Neural crest cell (in vitro differentiated cells): ENCODE measurements around the gene GPR35. TPM values are rescaled to one million over a fixed set of nuclear protein-coding genes. Genes with fewer than 3 reads are reported as not detected.

Experiments used
- DNase-seq: peaks from one replicate; pipeline ENCODE4 v3.0.0; 2021; ENCODE audit warnings: low read depth, mixed read lengths, low spot score
- H3K27ac Mint-ChIP-seq: one replicate; pipeline ENCODE4 v1.8.0; 2021; ENCODE audit warnings: mild to moderate bottlenecking, mixed read lengths; ENCODE audit not compliant: unreplicated experiment
- H3K27me3 Mint-ChIP-seq: 2 replicates; pipeline ENCODE4 v1.8.0; 2021; ENCODE audit warnings: low read depth, mild to moderate bottlenecking, mixed read lengths
- H3K36me3 Mint-ChIP-seq: 2 replicates; pipeline ENCODE4 v1.8.0; 2021; ENCODE audit warnings: low read depth, mild to moderate bottlenecking, mixed read lengths
- H3K4me1 Mint-ChIP-seq: 2 replicates; pipeline ENCODE4 v1.8.0; 2021; ENCODE audit warnings: mixed read lengths
- H3K4me3 Mint-ChIP-seq: one replicate; pipeline ENCODE4 v1.8.0; 2021; ENCODE audit warnings: mild to moderate bottlenecking, mixed read lengths
- H3K9me3 Mint-ChIP-seq: 2 replicates; pipeline ENCODE4 v1.8.0; 2021; ENCODE audit warnings: mixed read lengths
- total RNA-seq: library from RNA; stranded (reverse); gene quantifications from 2 replicates; pipeline ENCODE4 v1.2.1, GENCODE V29; 2021
- TF ChIP-seq, protein P1 (sequence below): fragments of 200-600 bp; sonication (generic); conservative IDR thresholded peaks from 2 replicates; pipeline ENCODE4 v1.5.0; 2021; ENCODE audit warnings: antibody characterized with exemption, mild to moderate bottlenecking

The GPR35 gene
- total RNA-seq, 1 donor from 2014 or later, result 1.7 TPM

DNA sequence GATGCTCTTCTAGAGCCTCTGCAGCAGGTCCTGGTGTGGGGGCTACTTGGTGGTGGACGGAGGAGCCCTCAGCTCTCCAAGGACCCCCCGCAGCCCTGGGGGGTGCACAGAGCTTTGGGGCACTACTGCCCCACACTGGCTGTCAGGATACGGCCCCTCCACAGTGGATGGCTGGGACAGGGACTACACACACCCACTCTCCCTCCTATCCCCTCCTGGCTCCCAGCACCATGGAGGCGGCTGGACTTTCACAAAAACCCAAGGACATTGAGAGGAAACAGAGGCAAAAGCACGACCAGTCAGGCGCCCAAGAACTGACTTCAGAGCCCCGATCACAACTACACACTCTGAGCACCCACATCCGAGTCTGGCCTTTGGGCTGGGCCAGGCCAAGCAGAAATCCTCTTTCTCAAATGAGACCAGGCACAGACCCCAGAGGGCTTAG is 12.6 kb downstream of the GPR35 start:
- Mint-ChIP-seq H3K27me3 (peaks cover 27% of the 10 kb centered on the region), H3K4me3 (no peak overlapping the region), H3K36me3 (no peaks in the 10 kb centered on the region), H3K27ac (no peak overlapping the region), H3K9me3 (peaks cover 10% of the 10 kb centered on the region), H3K4me1 (no peaks in the 10 kb centered on the region)
- DNase-seq, result no peak
- TF ChIP-seq, protein P1, sequence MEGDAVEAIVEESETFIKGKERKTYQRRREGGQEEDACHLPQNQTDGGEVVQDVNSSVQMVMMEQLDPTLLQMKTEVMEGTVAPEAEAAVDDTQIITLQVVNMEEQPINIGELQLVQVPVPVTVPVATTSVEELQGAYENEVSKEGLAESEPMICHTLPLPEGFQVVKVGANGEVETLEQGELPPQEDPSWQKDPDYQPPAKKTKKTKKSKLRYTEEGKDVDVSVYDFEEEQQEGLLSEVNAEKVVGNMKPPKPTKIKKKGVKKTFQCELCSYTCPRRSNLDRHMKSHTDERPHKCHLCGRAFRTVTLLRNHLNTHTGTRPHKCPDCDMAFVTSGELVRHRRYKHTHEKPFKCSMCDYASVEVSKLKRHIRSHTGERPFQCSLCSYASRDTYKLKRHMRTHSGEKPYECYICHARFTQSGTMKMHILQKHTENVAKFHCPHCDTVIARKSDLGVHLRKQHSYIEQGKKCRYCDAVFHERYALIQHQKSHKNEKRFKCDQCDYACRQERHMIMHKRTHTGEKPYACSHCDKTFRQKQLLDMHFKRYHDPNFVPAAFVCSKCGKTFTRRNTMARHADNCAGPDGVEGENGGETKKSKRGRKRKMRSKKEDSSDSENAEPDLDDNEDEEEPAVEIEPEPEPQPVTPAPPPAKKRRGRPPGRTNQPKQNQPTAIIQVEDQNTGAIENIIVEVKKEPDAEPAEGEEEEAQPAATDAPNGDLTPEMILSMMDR, result no peak

DNA sequence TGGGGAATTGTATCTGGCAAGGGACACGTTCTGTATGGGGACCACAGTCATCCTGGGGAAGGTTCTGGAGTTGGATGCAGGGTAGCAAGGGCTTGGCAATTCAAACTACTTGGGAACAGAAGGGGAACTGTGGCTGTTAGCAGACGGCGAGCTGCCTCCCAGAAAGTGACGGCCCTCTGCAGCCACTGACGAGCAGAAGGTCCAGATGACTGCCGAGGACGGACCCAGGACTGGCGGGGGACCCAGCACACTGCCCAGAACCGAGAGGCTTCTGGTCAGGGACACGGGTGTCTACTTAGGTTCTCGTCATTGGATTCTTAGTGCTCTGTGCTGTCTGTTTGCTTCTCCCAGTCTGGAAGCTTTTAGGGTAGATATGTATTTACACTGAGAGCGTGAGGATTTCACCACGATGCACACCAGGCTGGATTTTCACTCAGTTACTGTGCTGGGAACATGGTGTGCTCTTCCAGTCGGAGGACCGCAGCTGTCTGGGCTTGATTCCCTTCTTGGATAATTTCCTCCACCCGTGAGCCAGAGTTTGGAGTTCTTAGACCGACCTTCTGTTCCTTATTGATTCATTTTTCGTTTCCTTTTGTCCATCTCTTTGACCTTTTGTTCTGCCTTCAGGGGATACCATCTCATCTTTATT is 13.4 kb downstream of the GPR35 start:
- Mint-ChIP-seq H3K9me3 (peaks cover 3% of the 10 kb centered on the region), H3K4me3 (no peak overlapping the region), H3K4me1 (no peaks in the 10 kb centered on the region), H3K27ac (no peak overlapping the region), H3K36me3 (no peaks in the 10 kb centered on the region), H3K27me3 (peaks cover 27% of the 10 kb centered on the region)
- TF ChIP-seq, protein P1, result no peak
- no peak for DNase-seq

DNA sequence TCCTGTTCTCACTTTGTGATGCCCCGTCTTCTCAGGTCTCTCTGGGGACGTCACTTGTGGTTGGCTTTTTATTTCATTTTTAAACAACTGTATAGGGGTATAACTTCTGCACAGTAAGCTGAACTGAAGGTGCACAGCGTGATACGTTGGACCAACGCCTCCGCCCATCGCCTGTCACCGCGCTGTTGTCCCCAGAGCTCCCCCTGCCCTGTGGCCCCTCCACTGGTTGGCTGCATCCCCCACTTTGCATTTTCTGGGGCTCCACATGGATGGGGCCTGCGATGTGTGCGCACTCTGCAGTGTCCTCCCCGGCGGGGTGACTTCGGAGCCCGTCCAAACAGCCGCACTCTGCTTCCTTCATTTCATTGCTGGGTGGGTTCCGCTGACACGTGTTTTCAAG is 14.3 kb downstream of the GPR35 start:
- H3K27ac Mint-ChIP-seq, result no peak overlapping the region
- no peaks in the 10 kb centered on the region for H3K36me3 Mint-ChIP-seq
- no peak for DNase-seq
- TF ChIP-seq, protein P1, result no peak
- H3K4me3 Mint-ChIP-seq, result no peak overlapping the region
- H3K27me3 Mint-ChIP-seq, result peaks cover 27% of the 10 kb centered on the region
- H3K4me1 Mint-ChIP-seq, result no peaks in the 10 kb centered on the region
- H3K9me3 Mint-ChIP-seq, result peaks cover under 1% of the 10 kb centered on the region

DNA sequence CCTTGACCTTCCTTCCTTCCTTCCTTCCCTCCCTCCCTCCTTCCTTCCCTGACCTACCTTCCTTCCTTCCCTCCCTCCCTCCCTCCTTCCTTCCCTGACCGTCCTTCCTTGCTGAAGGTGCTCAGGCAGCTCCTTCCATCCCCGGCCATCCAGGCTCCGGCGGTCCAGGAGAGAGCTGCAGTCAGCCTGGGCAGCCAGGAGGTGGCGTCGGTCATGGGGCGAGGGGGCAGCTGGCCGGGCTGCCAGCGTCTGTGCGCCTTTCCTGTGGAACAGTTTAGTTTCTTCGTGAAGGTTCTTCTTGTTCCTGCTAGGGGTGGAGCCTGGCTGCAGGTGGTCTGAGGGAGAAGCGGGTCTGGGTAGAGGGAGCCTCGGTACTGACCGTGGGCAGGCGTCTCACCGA is 15.7 kb downstream of the GPR35 start:
- Mint-ChIP-seq H3K4me3 (no peak overlapping the region), H3K27ac (no peak overlapping the region), H3K36me3 (no peaks in the 10 kb centered on the region), H3K9me3 (no peaks in the 10 kb centered on the region), H3K27me3 (peaks cover 27% of the 10 kb centered on the region), H3K4me1 (no peaks in the 10 kb centered on the region)
- peak; percentile 60 for DNase-seq
- TF ChIP-seq, protein P1, result peak; percentile 68

DNA sequence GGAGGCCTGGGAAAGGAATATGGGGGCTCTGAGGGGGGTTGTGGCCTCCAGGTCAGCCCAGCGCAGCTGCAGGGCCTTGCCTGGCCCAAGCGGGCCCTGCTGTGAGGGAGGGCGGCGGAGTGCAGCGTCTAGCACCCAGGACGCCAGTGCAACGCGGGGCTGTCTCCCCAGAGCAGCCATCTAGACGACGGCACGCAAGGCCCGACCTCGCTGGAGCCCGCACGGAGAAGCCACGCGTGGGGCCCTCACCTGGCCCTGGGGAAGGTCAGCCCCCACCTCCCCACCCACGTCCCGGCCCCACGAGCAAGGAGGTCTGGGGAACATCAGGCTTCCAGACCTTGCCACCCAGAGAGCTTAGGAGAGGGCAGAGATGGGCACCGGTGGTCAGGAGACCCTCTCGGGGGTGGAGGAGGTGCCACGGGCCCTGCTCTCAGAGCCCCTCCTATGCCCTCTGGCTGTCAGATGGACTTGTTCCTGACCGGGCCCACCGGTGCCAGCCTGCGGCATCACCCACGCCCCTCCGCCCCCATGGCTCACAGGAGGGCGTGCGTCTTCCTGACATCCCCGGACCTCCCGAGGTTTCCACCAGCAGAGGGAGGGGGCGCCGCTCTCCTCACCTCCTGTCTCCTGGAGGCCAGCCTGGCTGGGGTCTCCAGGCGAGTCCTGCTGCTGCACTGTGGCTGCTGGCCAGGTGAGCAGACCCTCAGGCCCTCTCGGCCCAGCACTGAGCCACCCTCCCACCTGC is 17.0 kb downstream of the GPR35 start:
- no peak overlapping the region for H3K27ac Mint-ChIP-seq
- TF ChIP-seq, protein P1, result no peak
- H3K27me3 Mint-ChIP-seq, result peaks cover 27% of the 10 kb centered on the region
- no peaks in the 10 kb centered on the region for H3K9me3 Mint-ChIP-seq
- H3K36me3 Mint-ChIP-seq, result no peaks in the 10 kb centered on the region
- H3K4me3 Mint-ChIP-seq, result no peak overlapping the region
- no peaks in the 10 kb centered on the region for H3K4me1 Mint-ChIP-seq
- no peak for DNase-seq
